Measurements from ENCODE around the gene FAM83G.

FAM83G gene

DNA sequence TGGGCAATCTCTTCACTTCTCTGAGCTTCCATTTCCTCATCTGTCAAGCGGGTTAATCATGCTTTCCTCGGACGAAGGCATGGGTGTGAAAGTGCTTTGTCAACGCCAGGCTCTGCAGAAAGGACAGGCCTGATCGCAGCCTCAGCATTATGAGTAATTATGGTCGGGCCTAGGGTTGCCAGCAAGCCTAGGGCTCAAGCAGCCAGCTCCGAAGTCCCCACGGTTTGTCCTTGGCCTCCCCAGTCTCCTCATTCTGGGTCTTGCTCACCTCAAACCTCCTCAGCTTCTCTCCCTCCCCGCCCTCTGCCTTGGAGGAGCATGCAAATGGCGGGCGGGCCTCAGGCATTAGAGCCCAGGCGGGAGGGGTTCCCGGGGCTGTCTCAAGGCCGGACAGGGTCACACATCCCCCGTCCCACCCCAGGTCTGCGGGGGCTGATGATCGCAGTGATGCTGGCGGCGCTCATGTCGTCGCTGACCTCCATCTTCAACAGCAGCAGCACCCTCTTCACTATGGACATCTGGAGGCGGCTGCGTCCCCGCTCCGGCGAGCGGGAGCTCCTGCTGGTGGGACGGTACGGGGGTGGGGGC is 10.2 kb upstream of the FAM83G start:
- Histone ChIP-seq H3K4me3 (ENCODE audit: severe bottlenecking) (no peak overlapping the region), H3K27ac (ENCODE audit: poor library complexity, severe bottlenecking) (no peak overlapping the region), H3K9me3 (ENCODE audit: severe bottlenecking) (no peaks in the 10 kb centered on the region), H3K27me3 (ENCODE audit: insufficient read depth, poor library complexity, severe bottlenecking) (no peaks in the 10 kb centered on the region), H3K36me3 (ENCODE audit: low read depth) (no peaks in the 10 kb centered on the region), H3K4me1 (ENCODE audit: insufficient read depth, poor library complexity, severe bottlenecking) (peaks cover 12% of the 10 kb centered on the region)
- no peak for TF ChIP-seq CTCF (IDR thresholded peaks at IDR 0.05; ENCODE audit: poor library complexity, severe bottlenecking)
- ATAC-seq (ENCODE audit: low read depth) (no peak), DNase-seq (ENCODE audit: low spot score) (no peak)

- no peaks in the 10 kb centered on the region for H3K9me3 ChIP-seq (ENCODE audit: severe bottlenecking)
- no peaks in the 10 kb centered on the region for H3K36me3 ChIP-seq (ENCODE audit: low read depth)
- no peak for DNase-seq (ENCODE audit: low spot score)
- ATAC-seq (ENCODE audit: low read depth): no peak
- H3K4me1 ChIP-seq (ENCODE audit: insufficient read depth, poor library complexity, severe bottlenecking): peaks cover 12% of the 10 kb centered on the region
- no peak overlapping the region for H3K27ac ChIP-seq (ENCODE audit: poor library complexity, severe bottlenecking)
- TF ChIP-seq CTCF (IDR thresholded peaks at IDR 0.05; ENCODE audit: poor library complexity, severe bottlenecking): no peak
- no peaks in the 10 kb centered on the region for H3K27me3 ChIP-seq (ENCODE audit: insufficient read depth, poor library complexity, severe bottlenecking)
- no peak overlapping the region for H3K4me3 ChIP-seq (ENCODE audit: severe bottlenecking)
These were observed 9.5 kb upstream of the FAM83G start for GRCh38 chr17:19013806-19014627.

GRCh38 chr17:19013226-19013625 is 8.7 kb upstream of the FAM83G start:
- Histone ChIP-seq H3K27ac (ENCODE audit: poor library complexity, severe bottlenecking) (no peak overlapping the region), H3K4me1 (ENCODE audit: insufficient read depth, poor library complexity, severe bottlenecking) (peaks cover 12% of the 10 kb centered on the region), H3K36me3 (ENCODE audit: low read depth) (no peaks in the 10 kb centered on the region), H3K9me3 (ENCODE audit: severe bottlenecking) (no peaks in the 10 kb centered on the region), H3K4me3 (ENCODE audit: severe bottlenecking) (no peak overlapping the region), H3K27me3 (ENCODE audit: insufficient read depth, poor library complexity, severe bottlenecking) (no peaks in the 10 kb centered on the region)
- DNase-seq (ENCODE audit: low spot score): no peak
- no peak for TF ChIP-seq CTCF (IDR thresholded peaks at IDR 0.05; ENCODE audit: poor library complexity, severe bottlenecking)
- no peak for ATAC-seq (ENCODE audit: low read depth)

- Histone ChIP-seq H3K27ac (ENCODE audit: poor library complexity, severe bottlenecking) (no peak overlapping the region), H3K9me3 (ENCODE audit: severe bottlenecking) (no peaks in the 10 kb centered on the region), H3K36me3 (ENCODE audit: low read depth) (no peaks in the 10 kb centered on the region), H3K27me3 (ENCODE audit: insufficient read depth, poor library complexity, severe bottlenecking) (no peaks in the 10 kb centered on the region), H3K4me1 (ENCODE audit: insufficient read depth, poor library complexity, severe bottlenecking) (peaks cover 12% of the 10 kb centered on the region), H3K4me3 (ENCODE audit: severe bottlenecking) (no peak overlapping the region)
- DNase-seq (ENCODE audit: low spot score) (no peak), ATAC-seq (ENCODE audit: low read depth) (no peak)
- TF ChIP-seq CTCF (IDR thresholded peaks at IDR 0.05; ENCODE audit: poor library complexity, severe bottlenecking): no peak
These were observed 7.9 kb upstream of the FAM83G start for GRCh38 chr17:19012171-19013080.
